PC-3 (cell line): ENCODE results near the gene ARL4A. TPM values are rescaled to one million over a fixed set of nuclear protein-coding genes. Genes with fewer than 3 reads are reported as not detected.

Experiments
- ATAC-seq: fragments of 200-7000 bp; cut with Tn5 transposase; 2 replicates; pipeline ENCODE4 v1.9.1; 2020; ENCODE audit warnings: mild to moderate bottlenecking, moderate library complexity
- Bru-seq: library from RNA; stranded (reverse); fragments of 400-500 nt; gene quantifications from one replicate; lab custom pipeline; 2021; lab: Mats Ljungman, UMichigan
- BruChase-seq, 2 experiments: library from RNA; stranded (reverse); fragments of 400-500 nt; gene quantifications; one replicate each; lab custom pipeline; 2021; lab: Mats Ljungman, UMichigan
- BruUV-seq: library from RNA; stranded (reverse); fragments of 400-500 nt; replicated peaks from 2 replicates; lab custom pipeline; 2021; lab: Mats Ljungman, UMichigan
- CTCF ChIA-PET: fragments of 300-600 bp; sonication (Branson Sonifier 250); formaldehyde crosslinking; loops from one replicate; lab custom pipeline; 2022; ENCODE audit warnings: antibody characterized with exemption; lab: Charles Lee
- POLR2A ChIA-PET: fragments of 300-600 bp; sonication (Branson Sonifier 250); formaldehyde crosslinking; loops from one replicate; lab custom pipeline; 2022; ENCODE audit warnings: antibody characterized with exemption; ENCODE audit not compliant: unreplicated experiment; lab: Charles Lee
- DNase-seq: peaks from one replicate; pipeline ENCODE4 v3.0.0-alpha.2; 2015
- H2AFZ ChIP-seq: fragments of 300-600 bp; sonication (generic); 2 replicates; pipeline ENCODE4 v1.6.0; 2016; ENCODE audit warnings: antibody characterized with exemption, low read length
- H3F3A ChIP-seq: fragments of 300-600 bp; sonication (generic); one replicate; pipeline ENCODE4 v1.6.0; 2017; ENCODE audit warnings: antibody characterized with exemption, low read length, control low read depth, mild to moderate bottlenecking; ENCODE audit not compliant: unreplicated experiment
- H3K27ac ChIP-seq: fragments of 300-600 bp; sonication (generic); 2 replicates; pipeline ENCODE4 v1.5.1; 2016; ENCODE audit warnings: mild to moderate bottlenecking, low read length
- H3K27me3 ChIP-seq: fragments of 300-600 bp; sonication (generic); 2 replicates; pipeline ENCODE4 v1.6.1; 2016; ENCODE audit warnings: low read length, mixed read lengths
- H3K36me3 ChIP-seq: fragments of 300-600 bp; sonication (generic); 2 replicates; pipeline ENCODE4 v1.6.1; 2016; ENCODE audit warnings: low read depth, mixed run types, low read length, mixed read lengths
- H3K4me1 ChIP-seq: fragments of 300-600 bp; sonication (generic); 2 replicates; pipeline ENCODE4 v1.5.1; 2016; ENCODE audit warnings: low read length; ENCODE audit not compliant: insufficient read depth
- H3K4me2 ChIP-seq: fragments of 300-600 bp; sonication (generic); 2 replicates; pipeline ENCODE4 v1.6.0; 2016; ENCODE audit warnings: low read length
- H3K4me3 ChIP-seq: fragments of 300-600 bp; sonication (generic); 2 replicates; pipeline ENCODE4 v1.5.1; 2016; ENCODE audit warnings: mild to moderate bottlenecking, low read length, mixed read lengths
- H3K79me2 ChIP-seq: fragments of 300-600 bp; sonication (generic); 2 replicates; pipeline ENCODE4 v1.6.1; 2017; ENCODE audit warnings: low read length, mixed read lengths
- H3K9ac ChIP-seq: fragments of 300-600 bp; sonication (generic); 2 replicates; pipeline ENCODE4 v1.6.0; 2016; ENCODE audit warnings: mild to moderate bottlenecking, low read length
- H3K9me2 ChIP-seq: fragments of 300-600 bp; sonication (generic); replicated peaks from 2 replicates; pipeline ENCODE4 v1.6.1; 2016; ENCODE audit warnings: mixed run types, low read length, mixed read lengths
- H3K9me3 ChIP-seq: fragments of 300-600 bp; sonication (generic); 2 replicates; pipeline ENCODE4 v1.6.1; 2016; ENCODE audit warnings: low read length, mixed read lengths
- H4K20me1 ChIP-seq: fragments of 300-600 bp; sonication (generic); 2 replicates; pipeline ENCODE4 v1.6.1; 2016; ENCODE audit warnings: low read length, mixed read lengths
- CTCF ChIP-seq: fragments of 300-600 bp; sonication (generic); conservative IDR thresholded peaks from 2 replicates; pipeline ENCODE4 v1.5.1; 2017; ENCODE audit warnings: antibody characterized with exemption, low read depth, mild to moderate bottlenecking, low read length
- EZH2 ChIP-seq: fragments of 300-600 bp; sonication (generic); IDR thresholded peaks from one replicate; pipeline ENCODE4 v1.6.1; 2017; ENCODE audit warnings: antibody characterized with exemption, mild to moderate bottlenecking, low read length; ENCODE audit not compliant: unreplicated experiment
- EZH2phosphoT487 ChIP-seq: fragments of 300-600 bp; sonication (generic); IDR thresholded peaks from 2 replicates; pipeline ENCODE4 v1.6.1; 2018; ENCODE audit warnings: mild to moderate bottlenecking, antibody characterized with exemption, low read length, borderline replicate concordance
- intact Hi-C: fragments of 100-400 bp; cut with micrococcal nuclease; formaldehyde crosslinking; loops from 2 replicates; pipeline ENCODE4 v1.9.0; 2023
- long read RNA-seq: library from polyadenylated mRNA; unstranded; transcript quantifications from one replicate; pipeline ENCODE4 v2.0.0, GENCODE V29; 2021; ENCODE audit not compliant: unreplicated experiment
- total RNA-seq: library from RNA; depleted of rRNA; stranded (reverse); fragments of >200 nt; gene quantifications from 2 replicates; pipeline ENCODE4 v1.2.3, GENCODE V29; 2014; rRNA removed

ARL4A gene
- total RNA-seq (23.7 and 25.1 TPM in 2 replicates), Bru-seq, nascent RNA (percentile 97 among the genes with signal in this experiment), BruChase-seq, experiment 1, labeled RNA remaining after a 6-hour chase (percentile 94 among the genes with signal in this experiment), BruChase-seq, experiment 2, labeled RNA remaining after a 2-hour chase (percentile 96 among the genes with signal in this experiment)
- long read RNA-seq, transcript ARL4A-201 (2 exons, 1,147 nt): major isoform, 23 of 46 reads
- long read RNA-seq, transcript ARL4A-204 (2 exons, 1,144 nt): minor isoform, 11 of 46 reads
- long read RNA-seq, transcript ARL4A-206 (2 exons, 845 nt): minor isoform, 9 of 46 reads
- long read RNA-seq, partial matches to known transcripts: 0 of 46 reads
- long read RNA-seq, other reads (novel, unspliced or antisense): 2 of 46 reads

- H3K9ac ChIP-seq: peak within 1 kb of the TSS; percentile 86
- no peaks in the 10 kb centered on the region for H3K9me3 ChIP-seq
- H2AFZ ChIP-seq: peak within 1 kb of the TSS; percentile 91
- BruUV-seq: no TSS peak
- intact Hi-C loops: loop anchor here (1.0 to 5.0 kb wide), 9 partner anchors 23 to 510 kb away; no protein-coding TSS in a partner anchor
- H3K36me3 ChIP-seq: 0 out of 2 replicates have a peak, but pooled peaks cover 3% of the 10 kb centered on the region
- peaks cover 32% of the 10 kb centered on the region for H3K4me1 ChIP-seq
- H3K4me3 ChIP-seq: peak within 1 kb of the TSS; percentile 92
- H3K4me2 ChIP-seq: peak within 1 kb of the TSS; percentile 88
- POLR2A ChIA-PET: interaction anchor here (0.5 to 1.1 kb wide), 13 partner anchors 20 to 1774 kb away, joined by 3 to 7 read pairs (median 3); no protein-coding TSS in a partner anchor
- H3K79me2 ChIP-seq: peaks cover 44% of the 10 kb centered on the region
- ATAC-seq (peak; percentile 76), DNase-seq (peak; percentile 98)
- H3K9me2 ChIP-seq: no peaks in the 10 kb centered on the region
- TF ChIP-seq EZH2phosphoT487 (peak; percentile 72; the same call in 1 of the 2 replicates), CTCF (peak; percentile 61), EZH2 (no peak)
- no peaks in the 10 kb centered on the region for H3F3A ChIP-seq
- peak within 1 kb of the TSS; percentile 71 for H3K27ac ChIP-seq
- peaks cover 27% of the 10 kb centered on the region for H4K20me1 ChIP-seq
- no peaks in the 10 kb centered on the region for H3K27me3 ChIP-seq
- CTCF ChIA-PET: interaction anchor here (0.5 to 2.4 kb wide), 20 partner anchors 19 to 564 kb away, joined by 3 to 15 read pairs (median 3); no protein-coding TSS in a partner anchor
Measured at GRCh38 chr7:12686891-12687717, at the start of gene ARL4A. TSS of gene ARL4A (plus strand) at chr7:12687633. CDS start at chr7:12688255, 622 bp downstream.

GRCh38 chr7:12637819-12638592 is 49.4 kb upstream of the ARL4A start:
- POLR2A ChIA-PET: interaction anchor here (0.7 kb wide), 1 partner anchor 49 kb away, joined by 3 read pairs; no protein-coding TSS in a partner anchor
- Histone ChIP-seq H3K4me1 (peaks cover 4% of the 10 kb centered on the region; the same call in 1 of the 2 replicates), H3K9ac (no peak overlapping the region), H4K20me1 (no peaks in the 10 kb centered on the region), H3K79me2 (no peaks in the 10 kb centered on the region), H3K27me3 (no peaks in the 10 kb centered on the region), H3F3A (no peaks in the 10 kb centered on the region), H3K4me2 (peak overlapping the region; percentile 34; the same call in 1 of the 2 replicates), H3K9me2 (no peaks in the 10 kb centered on the region), H3K27ac (no peak overlapping the region), H3K36me3 (no peaks in the 10 kb centered on the region), H3K9me3 (no peaks in the 10 kb centered on the region), H2AFZ (peak overlapping the region; percentile 63), H3K4me3 (no peak overlapping the region)
- ATAC-seq: no peak
- TF ChIP-seq CTCF (no peak), EZH2phosphoT487 (no peak), EZH2 (no peak)
- no peak for DNase-seq
- no TSS peak for BruUV-seq
- intact Hi-C loops: loop anchor here (2.0 kb wide), 1 partner anchor 479 kb away; no protein-coding TSS in a partner anchor
- CTCF ChIA-PET: no interaction called here
